OCI-LY1 (cell line): Measurements from ENCODE around the gene CELF4.

ENCODE experiments used
- H2AFZ ChIP-seq: fragments of 200-600 bp; sonication (generic), shearing (Covaris generic); 2 replicates; pipeline ENCODE4 v1.6.0; 2014; ENCODE audit warnings: antibody characterized with exemption, mild to moderate bottlenecking, low read length
- H3F3A ChIP-seq: fragments of 200-600 bp; sonication (generic), shearing (Covaris generic); 2 replicates; pipeline ENCODE4 v1.6.0; 2014; ENCODE audit warnings: mild to moderate bottlenecking, antibody characterized with exemption, low read length, moderate library complexity; ENCODE audit not compliant: insufficient read depth
- H3K27ac ChIP-seq: fragments of 200-600 bp; sonication (generic); 2 replicates; pipeline ENCODE4 v1.5.1; 2014; ENCODE audit warnings: low read length, mixed run types, mild to moderate bottlenecking, low read depth; ENCODE audit not compliant: poor library complexity, severe bottlenecking
- H3K27me3 ChIP-seq: fragments of 200-600 bp; sonication (generic); 2 replicates; pipeline ENCODE4 v1.6.0; 2014; ENCODE audit warnings: antibody characterized with exemption, mild to moderate bottlenecking, low read length, moderate library complexity; ENCODE audit not compliant: insufficient read depth
- H3K36me3 ChIP-seq: fragments of 200-600 bp; sonication (generic); 2 replicates; pipeline ENCODE4 v1.6.1; 2014; ENCODE audit warnings: mild to moderate bottlenecking, antibody characterized with exemption, low read length, moderate library complexity, mixed read lengths; ENCODE audit not compliant: insufficient read depth
- H3K4me1 ChIP-seq: fragments of 200-600 bp; sonication (generic); 2 replicates; pipeline ENCODE4 v1.5.1; 2014; ENCODE audit warnings: mild to moderate bottlenecking, low read length, moderate library complexity; ENCODE audit not compliant: insufficient read depth, severe bottlenecking
- H3K4me2 ChIP-seq: fragments of 200-600 bp; sonication (generic), shearing (Covaris generic); 2 replicates; pipeline ENCODE4 v1.6.1; 2014; ENCODE audit warnings: low read length
- H3K4me3 ChIP-seq: fragments of 200-600 bp; sonication (generic); 2 replicates; pipeline ENCODE4 v1.5.1; 2014; ENCODE audit warnings: low read length, low read depth, mild to moderate bottlenecking, mixed read lengths; ENCODE audit not compliant: poor library complexity, severe bottlenecking
- H3K79me2 ChIP-seq: fragments of 200-600 bp; shearing (Covaris generic); 2 replicates; pipeline ENCODE4 v1.6.1; 2016; ENCODE audit warnings: mixed run types, low read length, mixed read lengths; ENCODE audit not compliant: insufficient read depth
- H3K9ac ChIP-seq: fragments of 200-600 bp; sonication (generic), shearing (Covaris generic); 2 replicates; pipeline ENCODE4 v1.6.1; 2014; ENCODE audit warnings: mild to moderate bottlenecking, low read length, mixed read lengths
- H3K9me2 ChIP-seq: fragments of 200-600 bp; sonication (generic), shearing (Covaris generic); 2 replicates; pipeline ENCODE4 v1.6.1; 2014; ENCODE audit warnings: low read depth, mild to moderate bottlenecking, low read length, mixed read lengths
- H3K9me3 ChIP-seq: fragments of 200-600 bp; shearing (Covaris generic); 2 replicates; pipeline ENCODE4 v1.6.1; 2014; ENCODE audit warnings: low read length, mixed read lengths
- H4K20me1 ChIP-seq: fragments of 200-600 bp; sonication (generic), shearing (Covaris generic); 2 replicates; pipeline ENCODE4 v1.6.0; 2016; ENCODE audit warnings: mild to moderate bottlenecking, low read length; ENCODE audit not compliant: insufficient read depth
- CTCF ChIP-seq: fragments of 200-600 bp; sonication (generic), shearing (Covaris generic); IDR thresholded peaks from 2 replicates; pipeline ENCODE4 v1.5.1; 2017; ENCODE audit warnings: mild to moderate bottlenecking, antibody characterized with exemption, low read length, moderate library complexity, mixed read lengths
- EZH2 ChIP-seq: fragments of 200-600 bp; sonication (generic), shearing (Covaris generic); IDR thresholded peaks from 2 replicates; pipeline ENCODE4 v1.8.0; 2017; ENCODE audit warnings: borderline replicate concordance, mixed run types, mild to moderate bottlenecking, antibody characterized with exemption, low read length, moderate library complexity, mixed read lengths

The CELF4 gene

GRCh38 chr18:37320317-37320716, 245.3 kb downstream of the CELF4 start:
- Histone ChIP-seq H3K9me2 (no peaks in the 10 kb centered on the region), H2AFZ (no peak overlapping the region), H3K79me2 (no peaks in the 10 kb centered on the region), H4K20me1 (no peaks in the 10 kb centered on the region), H3F3A (no peaks in the 10 kb centered on the region), H3K9ac (no peak overlapping the region), H3K27ac (no peak overlapping the region), H3K27me3 (peaks cover 3% of the 10 kb centered on the region; the same call in 1 of the 2 replicates), H3K36me3 (no peaks in the 10 kb centered on the region), H3K9me3 (no peaks in the 10 kb centered on the region), H3K4me2 (no peak overlapping the region), H3K4me3 (no peak overlapping the region), H3K4me1 (no peaks in the 10 kb centered on the region)
- TF ChIP-seq EZH2 = no peak
- no peak for TF ChIP-seq CTCF

GRCh38 chr18:37318360-37319355, 246.9 kb downstream of the CELF4 start:
- Histone ChIP-seq H3K4me1 (no peaks in the 10 kb centered on the region), H2AFZ (no peak overlapping the region), H3K9me3 (no peaks in the 10 kb centered on the region), H3K9me2 (no peaks in the 10 kb centered on the region), H3K79me2 (no peaks in the 10 kb centered on the region), H3K27me3 (peaks cover 3% of the 10 kb centered on the region; the same call in 1 of the 2 replicates), H4K20me1 (no peaks in the 10 kb centered on the region), H3K9ac (no peak overlapping the region), H3F3A (no peaks in the 10 kb centered on the region), H3K4me2 (no peak overlapping the region), H3K36me3 (no peaks in the 10 kb centered on the region), H3K27ac (no peak overlapping the region), H3K4me3 (no peak overlapping the region)
- TF ChIP-seq CTCF = no peak

- H4K20me1 ChIP-seq = no peaks in the 10 kb centered on the region
- H3K27ac ChIP-seq = no peak overlapping the region
- no peaks in the 10 kb centered on the region for H3K9me2 ChIP-seq
- no peaks in the 10 kb centered on the region for H3F3A ChIP-seq
- no peak overlapping the region for H3K4me3 ChIP-seq
- no peak overlapping the region for H3K4me2 ChIP-seq
- no peak overlapping the region for H2AFZ ChIP-seq
- no peaks in the 10 kb centered on the region for H3K4me1 ChIP-seq
- no peaks in the 10 kb centered on the region for H3K36me3 ChIP-seq
- H3K27me3 ChIP-seq = peaks cover 3% of the 10 kb centered on the region; the same call in 1 of the 2 replicates
- TF ChIP-seq EZH2 (no peak), CTCF (no peak)
- no peak overlapping the region for H3K9ac ChIP-seq
- H3K9me3 ChIP-seq = no peaks in the 10 kb centered on the region
- H3K79me2 ChIP-seq = no peaks in the 10 kb centered on the region
These were observed 248.1 kb downstream of the CELF4 start for GRCh38 chr18:37317486-37317885.
